Natural killer cell (primary cell): ENCODE data around the gene ATP11A. TPM values are rescaled to one million over a fixed set of nuclear protein-coding genes. Genes with fewer than 3 reads are reported as not detected.
A peak's percentile ranks its signal among the peaks of the same experiment; 100 is the strongest.
"Not testable (repeated sequence)": the region's sequence is repeated elsewhere in the genome, so short reads cannot be mapped to it uniquely, and the experiment has no call there.

Source experiments
- ATAC-seq, 3 donors: fragments of 150-1000 bp in 2 of 3; fragments of 200-7000 bp in 1 of 3; cut with Tn5 transposase; 1 replicate in 1 of 3; 2 replicates in 2 of 3; pipeline ENCODE4 v1.10.0; 2021; ENCODE audit warnings: mild to moderate bottlenecking in 2 of 3, moderate library complexity in 2 of 3
- DNase-seq, 2 donors: peaks; one replicate each; pipeline versions ENCODE4 v3.0.0 to v3.0.0-alpha.2; 2013 to 2021; ENCODE audit warnings: mixed read lengths in 1 of 2
- H3K27ac ChIP-seq: one replicate; pipeline ENCODE4 v1.5.1; 2013; ENCODE audit warnings: mild to moderate bottlenecking, low read length
- H3K27me3 ChIP-seq: one replicate; pipeline ENCODE4 v1.6.1; 2013; ENCODE audit warnings: low read length; ENCODE audit not compliant: control insufficient read depth, insufficient read depth
- H3K36me3 ChIP-seq: one replicate; pipeline ENCODE4 v1.6.1; 2013; ENCODE audit warnings: low read length; ENCODE audit not compliant: control insufficient read depth, insufficient read depth
- H3K4me1 ChIP-seq: one replicate; pipeline ENCODE4 v1.6.1; 2013; ENCODE audit warnings: low read length; ENCODE audit not compliant: control insufficient read depth, insufficient read depth
- H3K4me3 ChIP-seq: one replicate; pipeline ENCODE4 v1.5.1; 2013; ENCODE audit warnings: low read length
- H3K9me3 ChIP-seq: one replicate; pipeline ENCODE4 v1.6.1; 2013; ENCODE audit warnings: low read length; ENCODE audit not compliant: control insufficient read depth, insufficient read depth
- H3K27ac Mint-ChIP-seq, 2 donors: one replicate each; pipeline ENCODE4 v1.8.0; 2022; ENCODE audit warnings: mild to moderate bottlenecking in 2 of 2, mixed read lengths in 2 of 2, moderate library complexity in 1 of 2
- H3K27me3 Mint-ChIP-seq, 2 donors: one replicate each; pipeline ENCODE4 v1.8.0; 2022; ENCODE audit warnings: low read depth in 2 of 2, mixed read lengths in 2 of 2
- H3K36me3 Mint-ChIP-seq: one replicate; pipeline ENCODE4 v1.8.0; 2022; ENCODE audit warnings: mixed read lengths
- H3K4me1 Mint-ChIP-seq, 2 donors: one replicate each; pipeline ENCODE4 v1.8.0; 2022; ENCODE audit warnings: mixed read lengths in 2 of 2
- H3K4me3 Mint-ChIP-seq: one replicate; pipeline ENCODE4 v1.8.0; 2022; ENCODE audit warnings: mild to moderate bottlenecking, moderate library complexity, mixed read lengths
- H3K9me3 Mint-ChIP-seq, 2 donors: one replicate each; pipeline ENCODE4 v1.8.0; 2022; ENCODE audit warnings: mixed read lengths in 2 of 2
- CTCF ChIP-seq: fragments of 200-600 bp; IDR thresholded peaks from one replicate; pipeline ENCODE4 v1.8.0; 2022; ENCODE audit warnings: antibody characterized with exemption
- WGBS: methylation state at CpG from one replicate; pipeline ENCODE4 v1.1.7; 2013; ENCODE audit warnings: missing lambda C conversion rate; ENCODE audit not compliant: insufficient coverage; 5-methylcytosine and 5-hydroxymethylcytosine counted together
- intact Hi-C: fragments of 100-400 bp; cut with micrococcal nuclease; formaldehyde crosslinking; loops from one replicate; pipeline ENCODE4 v1.14.2; 2022
- total RNA-seq, 4 donors: library from RNA; stranded (reverse); fragments of 120-200 nt in 1 of 4; gene quantifications; one replicate each; pipeline versions ENCODE4 v1.2.3 to v1.2.4, GENCODE V29; 2013 to 2022

ATP11A gene
- total RNA-seq, 3 donors from 2014 or later (not counting 1 experiment from before 2014, with no cell fraction given), result 47.1 to 68.6 (median 50.7) TPM

- H3K27me3 Mint-ChIP-seq, result no peaks in the 10 kb centered on the region
- intact Hi-C loops, result no loop called here
- H3K27ac ChIP-seq, result no peak overlapping the region
- peak overlapping the region in 1 of 2 donors; percentile 18 for H3K27ac Mint-ChIP-seq
- 75% methylated on average over 9 of the region's 9 CpGs for WGBS
- H3K4me3 Mint-ChIP-seq, result no peak overlapping the region
- H3K36me3 Mint-ChIP-seq, result no peaks in the 10 kb centered on the region
- H3K9me3 ChIP-seq, result no peaks in the 10 kb centered on the region
- no peak for DNase-seq
- no peak for TF ChIP-seq CTCF
- H3K4me3 ChIP-seq, result no peak overlapping the region
- H3K27me3 ChIP-seq, result no peaks in the 10 kb centered on the region
- H3K4me1 ChIP-seq, result no peaks in the 10 kb centered on the region
- H3K9me3 Mint-ChIP-seq, result no peaks in the 10 kb centered on the region
- H3K36me3 ChIP-seq, result peaks cover 2% of the 10 kb centered on the region
- peaks cover 29% of the 10 kb centered on the region in 2 donors for H3K4me1 Mint-ChIP-seq
- ATAC-seq, result no peak
These were observed 94.1 kb downstream of the ATP11A start for GRCh38 chr13:112783978-112784371.

DNA sequence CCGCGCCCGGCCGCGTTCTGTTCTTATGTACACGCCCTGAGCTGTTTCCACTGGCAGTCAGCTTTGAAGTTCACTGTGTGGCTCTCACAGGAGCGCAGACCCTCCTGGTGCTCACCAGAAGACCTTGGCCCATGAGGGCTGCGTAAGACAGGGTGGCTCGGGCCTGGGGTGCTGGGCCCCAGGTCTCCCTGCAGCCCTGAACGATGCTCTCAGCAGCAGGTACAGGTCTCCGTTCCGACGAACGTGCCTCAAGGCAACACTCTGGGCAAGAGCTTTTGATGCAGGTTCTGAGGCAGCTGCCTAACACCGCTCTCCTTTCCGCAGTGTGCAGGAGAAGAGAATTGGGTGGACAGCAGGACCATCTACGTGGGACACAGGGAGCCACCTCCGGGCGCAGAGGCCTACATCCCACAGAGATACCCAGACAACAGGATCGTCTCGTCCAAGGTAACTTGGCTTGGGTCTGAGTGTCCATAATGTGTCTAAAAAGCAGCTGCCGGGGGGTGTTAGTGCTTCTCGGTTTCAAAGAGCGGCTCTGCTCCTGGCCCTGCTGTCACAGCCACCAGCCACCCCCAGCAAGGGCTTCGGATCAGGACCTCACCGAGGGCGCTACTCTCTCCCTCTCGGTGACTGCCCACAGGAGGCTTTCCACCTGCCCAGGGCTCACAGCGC, 95.1 kb downstream of the ATP11A start:
- Mint-ChIP-seq H3K27ac (no peak overlapping the region), H3K36me3 (no peaks in the 10 kb centered on the region)
- no peak overlapping the region for H3K27ac ChIP-seq

GRCh38 chr13:112785483-112785856, 95.6 kb downstream of the ATP11A start:
- 97% methylated on average over 16 of the region's 16 CpGs for WGBS
- intact Hi-C loops, result no loop called here
- Histone ChIP-seq H3K36me3 (peaks cover 2% of the 10 kb centered on the region), H3K4me3 (no peak overlapping the region), H3K4me1 (no peaks in the 10 kb centered on the region), H3K27me3 (no peaks in the 10 kb centered on the region), H3K27ac (no peak overlapping the region), H3K9me3 (no peaks in the 10 kb centered on the region)
- H3K27ac Mint-ChIP-seq, result no peak overlapping the region
- no peak for DNase-seq
- peaks cover 27% of the 10 kb centered on the region in 2 donors for H3K4me1 Mint-ChIP-seq
- no peaks in the 10 kb centered on the region for H3K36me3 Mint-ChIP-seq
- no peak for ATAC-seq
- H3K27me3 Mint-ChIP-seq, result no peaks in the 10 kb centered on the region
- no peak overlapping the region for H3K4me3 Mint-ChIP-seq
- H3K9me3 Mint-ChIP-seq, result no peaks in the 10 kb centered on the region
- no peak for TF ChIP-seq CTCF

More for the DNA sequence above, 95.1 kb downstream of the ATP11A start:
- Mint-ChIP-seq H3K4me1 (peaks cover 29% of the 10 kb centered on the region in 2 donors), H3K9me3 (no peaks in the 10 kb centered on the region), H3K4me3 (no peak overlapping the region), H3K27me3 (no peaks in the 10 kb centered on the region)
- H3K36me3 ChIP-seq, result peaks cover 2% of the 10 kb centered on the region
- intact Hi-C loops, result no loop called here
- no peaks in the 10 kb centered on the region for H3K9me3 ChIP-seq
- 97% methylated on average over 29 of the region's 29 CpGs for WGBS
- no peak for TF ChIP-seq CTCF
- ATAC-seq (no peak), DNase-seq (no peak)
- no peaks in the 10 kb centered on the region for H3K27me3 ChIP-seq
- no peaks in the 10 kb centered on the region for H3K4me1 ChIP-seq
- no peak overlapping the region for H3K4me3 ChIP-seq

- intact Hi-C loops, ATAC-seq, H3K9me3 Mint-ChIP-seq: not testable (repeated sequence)
These were observed 97.0 kb downstream of the ATP11A start for GRCh38 chr13:112786810-112787209.

More at GRCh38 chr13:112786810-112787209, 97.0 kb downstream of the ATP11A start:
- H3K27me3 Mint-ChIP-seq, H3K36me3 Mint-ChIP-seq, H3K36me3 ChIP-seq, H3K27ac Mint-ChIP-seq, H3K4me3 Mint-ChIP-seq, DNase-seq, H3K27me3 ChIP-seq, H3K4me1 ChIP-seq, H3K27ac ChIP-seq, H3K9me3 ChIP-seq, H3K4me3 ChIP-seq: not testable (repeated sequence)
- peaks cover 21 to 25% of the 10 kb centered on the region in 2 donors for H3K4me1 Mint-ChIP-seq
- WGBS, result 84% methylated on average over 13 of the region's 14 CpGs
